ENCODE results near the gene PTPN14. TPM values are rescaled to one million over a fixed set of nuclear protein-coding genes. Genes with fewer than 3 reads are reported as not detected.

The PTPN14 gene
- total RNA-seq, 6 experiments from 2014 or later = 1.6 to 4.6 (median 2.1) TPM

DNA sequence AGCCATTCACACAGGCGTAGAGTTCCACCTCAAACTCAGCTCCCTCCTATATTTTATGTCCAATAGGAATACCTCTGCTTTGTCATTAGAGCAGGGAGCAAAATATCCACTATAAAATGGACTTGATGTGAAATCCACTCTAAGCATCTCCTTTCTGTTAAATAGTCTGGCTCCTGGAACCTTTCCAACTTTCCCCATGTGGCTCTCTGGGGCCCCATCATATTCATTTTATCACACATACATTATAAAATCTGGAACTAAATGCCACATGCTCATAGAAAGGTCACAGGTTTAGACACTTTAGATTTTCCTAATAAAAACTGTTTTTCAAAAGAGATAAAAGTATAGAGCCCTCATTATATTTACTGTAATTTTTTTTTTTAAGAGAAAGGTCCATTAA lies 82.1 kb downstream of the PTPN14 start:
- H3K36me3 ChIP-seq = no peaks in the 10 kb centered on the region
- H3K4me3 ChIP-seq = no peak overlapping the region
- no peak for ATAC-seq
- intact Hi-C loops (cut with DNase I) = no loop called here
- 71% methylated on average over 1 of the region's 1 CpG for WGBS (ENCODE audit: insufficient coverage, low coverage, low lambda C conversion rate, missing lambda C conversion rate)
- H3K9me3 ChIP-seq = no peaks in the 10 kb centered on the region
- TF ChIP-seq POLR2A (IDR thresholded peaks at IDR 0.05) = no peak
- TF ChIP-seq CTCF (IDR thresholded peaks at IDR 0.05) = no peak
- H3K4me1 ChIP-seq = no peaks in the 10 kb centered on the region
- no peak for DNase-seq
- no peaks in the 10 kb centered on the region for H3K27me3 ChIP-seq
- H3K27ac ChIP-seq = no peak overlapping the region

DNA sequence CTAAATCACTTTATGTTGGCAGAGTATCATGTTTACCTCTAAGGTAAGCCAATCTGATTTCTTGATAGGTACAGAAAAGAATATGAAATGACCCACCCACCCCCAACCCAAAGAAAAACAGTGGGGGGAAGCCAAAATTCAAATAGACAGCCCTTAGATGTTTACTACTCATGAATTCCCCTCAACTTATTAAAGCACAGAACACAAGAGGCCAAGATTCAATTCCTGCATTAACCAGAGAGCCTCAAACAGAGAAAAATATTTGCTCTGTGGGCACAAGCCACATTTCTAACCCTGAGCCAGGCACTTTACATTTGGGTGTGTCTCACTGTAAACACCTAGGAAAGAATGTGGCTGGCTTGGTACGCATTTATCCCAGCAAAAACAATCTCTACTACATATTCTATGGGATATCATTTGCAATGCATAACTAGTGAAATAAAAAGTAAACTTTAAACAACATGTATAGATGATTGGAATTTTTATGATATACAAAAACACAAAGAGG lies 84.3 kb downstream of the PTPN14 start:
- no peak for ATAC-seq

DNA sequence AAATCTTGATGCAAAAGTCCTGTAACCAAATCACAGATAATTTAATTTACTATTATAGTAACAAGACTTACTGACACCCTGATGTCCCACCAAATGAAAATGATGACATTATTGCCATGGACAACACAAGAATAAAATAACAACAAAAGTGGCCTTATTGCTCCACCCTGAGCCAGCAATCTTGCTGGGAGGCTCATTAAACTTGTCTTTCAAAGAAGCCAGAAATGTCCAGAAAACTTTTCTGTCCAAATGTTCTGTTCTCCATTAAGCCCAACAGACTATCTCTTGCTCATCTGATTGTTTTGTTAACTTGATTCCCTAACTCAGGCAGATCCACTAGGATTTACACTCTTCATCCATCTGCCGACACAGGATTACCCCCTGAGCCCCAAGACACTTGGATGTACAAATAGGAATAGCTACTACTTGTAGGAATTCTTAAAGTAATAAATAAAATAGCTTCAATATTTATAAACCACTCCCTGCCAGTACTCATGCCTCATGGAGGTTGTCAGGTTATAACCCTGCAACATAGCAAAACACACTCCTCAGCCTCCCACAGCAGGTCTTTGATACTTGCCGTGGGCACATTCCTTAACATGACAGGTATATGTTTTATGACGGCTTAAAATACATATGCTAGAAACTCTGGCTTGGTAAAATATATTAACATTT lies 84.9 kb downstream of the PTPN14 start:
- intact Hi-C loops (cut with DNase I) = no loop called here
- Histone ChIP-seq H3K4me3 (no peak overlapping the region), H3K27me3 (no peaks in the 10 kb centered on the region), H3K27ac (no peak overlapping the region), H3K36me3 (no peaks in the 10 kb centered on the region), H3K9me3 (no peaks in the 10 kb centered on the region), H3K4me1 (no peaks in the 10 kb centered on the region)
- DNase-seq (no peak), ATAC-seq (no peak)
- TF ChIP-seq CTCF (IDR thresholded peaks at IDR 0.05) (no peak), POLR2A (IDR thresholded peaks at IDR 0.05) (no peak)
- 58% methylated on average over 3 of the region's 3 CpGs for WGBS (ENCODE audit: insufficient coverage, low coverage, low lambda C conversion rate, missing lambda C conversion rate)

More for the DNA sequence above, 84.3 kb downstream of the PTPN14 start:
- H3K9me3 ChIP-seq = no peaks in the 10 kb centered on the region
- no peaks in the 10 kb centered on the region for H3K4me1 ChIP-seq
- H3K36me3 ChIP-seq = no peaks in the 10 kb centered on the region
- DNase-seq = no peak
- 100% methylated on average over 1 of the region's 1 CpG for WGBS (ENCODE audit: insufficient coverage, low coverage, low lambda C conversion rate, missing lambda C conversion rate)
- H3K27ac ChIP-seq = no peak overlapping the region
- no peaks in the 10 kb centered on the region for H3K27me3 ChIP-seq
- intact Hi-C loops (cut with DNase I) = no loop called here
- TF ChIP-seq CTCF (IDR thresholded peaks at IDR 0.05) (no peak), POLR2A (IDR thresholded peaks at IDR 0.05) (no peak)
- H3K4me3 ChIP-seq = no peak overlapping the region

DNA sequence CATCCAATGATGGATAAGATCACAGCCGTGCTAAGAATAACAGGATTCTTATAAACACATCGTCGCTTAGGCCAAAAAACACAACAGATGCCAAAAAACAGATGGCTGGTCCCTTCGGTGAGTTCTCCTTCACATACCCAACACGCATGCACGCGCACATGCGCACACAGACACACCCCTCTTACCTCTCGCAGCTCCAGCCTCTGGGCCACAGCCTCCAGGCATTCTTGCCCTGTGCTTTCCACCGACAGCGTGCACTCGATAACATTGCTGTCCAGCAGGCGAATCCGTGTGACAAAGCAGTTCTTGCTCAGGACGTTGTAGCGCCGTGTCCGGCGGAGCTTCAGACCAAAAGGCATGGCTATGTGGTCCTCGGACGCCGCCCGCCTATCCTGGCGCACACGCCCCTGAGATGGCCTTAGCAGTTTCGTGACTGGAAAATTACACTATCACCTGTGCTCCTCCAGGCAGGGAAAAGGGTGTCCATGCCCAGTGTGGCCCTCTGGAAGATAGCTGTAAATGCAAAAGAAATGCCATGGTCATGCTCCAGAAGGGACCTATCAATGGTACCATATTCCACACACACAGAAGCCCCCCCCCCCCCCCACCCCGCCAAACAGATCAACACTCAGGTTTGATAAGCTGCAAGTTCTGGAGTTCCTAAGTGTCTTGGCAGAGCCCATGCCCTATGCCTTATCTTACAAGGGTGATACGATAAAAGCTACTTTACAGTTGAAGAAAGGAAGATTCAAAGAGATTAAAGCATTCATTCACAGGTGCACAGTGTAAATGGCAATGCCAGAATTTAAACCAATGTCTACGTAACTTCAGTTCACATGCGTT lies 86.7 kb downstream of the PTPN14 start:
- TF ChIP-seq CTCF (IDR thresholded peaks at IDR 0.05) (no peak), POLR2A (IDR thresholded peaks at IDR 0.05) (no peak)
- no peaks in the 10 kb centered on the region for H3K4me1 ChIP-seq
- no peak overlapping the region for H3K4me3 ChIP-seq
- no peak for ATAC-seq
- DNase-seq = no peak
- no peaks in the 10 kb centered on the region for H3K36me3 ChIP-seq
- 76% methylated on average over 10 of the region's 30 CpGs for WGBS (ENCODE audit: insufficient coverage, low coverage, low lambda C conversion rate, missing lambda C conversion rate)
- H3K27ac ChIP-seq = no peak overlapping the region
- intact Hi-C loops (cut with DNase I) = no loop called here
- no peaks in the 10 kb centered on the region for H3K9me3 ChIP-seq
- no peaks in the 10 kb centered on the region for H3K27me3 ChIP-seq
